Calu3 (cell line): ENCODE data around the gene GPR137B. TPM values are rescaled to one million over a fixed set of nuclear protein-coding genes. Genes with fewer than 3 reads are reported as not detected.

Experiments
- BruUV-seq: library from RNA; stranded (reverse); fragments of 400-500 nt; replicated peaks from 2 replicates; lab custom pipeline; 2021; lab: Mats Ljungman, UMichigan
- CTCF ChIA-PET: fragments of 300-600 bp; sonication (Branson Sonifier 250); formaldehyde crosslinking; loops from one replicate; lab custom pipeline; 2022; ENCODE audit warnings: antibody characterized with exemption; lab: Charles Lee
- DNase-seq: peaks from one replicate; pipeline ENCODE4 v3.0.0; 2022
- H3K27ac Mint-ChIP-seq: one replicate; pipeline ENCODE4 v1.8.0; 2022; ENCODE audit warnings: mixed read lengths; ENCODE audit not compliant: unreplicated experiment
- H3K27me3 Mint-ChIP-seq: one replicate; pipeline ENCODE4 v1.8.0; 2022; ENCODE audit warnings: mixed read lengths; ENCODE audit not compliant: unreplicated experiment
- H3K36me3 Mint-ChIP-seq: one replicate; pipeline ENCODE4 v1.8.0; 2022; ENCODE audit warnings: mild to moderate bottlenecking, moderate library complexity, mixed read lengths; ENCODE audit not compliant: insufficient read depth, unreplicated experiment
- H3K4me1 Mint-ChIP-seq: one replicate; pipeline ENCODE4 v1.8.0; 2022; ENCODE audit warnings: mild to moderate bottlenecking, low read depth, mixed read lengths; ENCODE audit not compliant: unreplicated experiment
- H3K4me3 Mint-ChIP-seq: one replicate; pipeline ENCODE4 v1.8.0; 2022; ENCODE audit warnings: mild to moderate bottlenecking, low read depth, moderate library complexity, mixed read lengths; ENCODE audit not compliant: unreplicated experiment
- H3K9me3 Mint-ChIP-seq: one replicate; pipeline ENCODE4 v1.8.0; 2022; ENCODE audit warnings: low read depth, mixed read lengths; ENCODE audit not compliant: unreplicated experiment
- intact Hi-C: fragments of 100-400 bp; cut with micrococcal nuclease; formaldehyde crosslinking; loops from one replicate; pipeline ENCODE4 v1.10.0; 2022; ENCODE audit not compliant: unreplicated experiment
- total RNA-seq: library from RNA; stranded (reverse); gene quantifications from 2 replicates; pipeline ENCODE4 v1.2.3, GENCODE V29; 2022
- TF ChIP-seq, protein P1 (sequence below): fragments of 200-600 bp; IDR thresholded peaks from one replicate; pipeline ENCODE4 v1.8.0; 2022; ENCODE audit warnings: antibody characterized with exemption; ENCODE audit not compliant: unreplicated experiment

Gene GPR137B
- total RNA-seq, 1 experiment from 2014 or later = 11.4 TPM

DNA sequence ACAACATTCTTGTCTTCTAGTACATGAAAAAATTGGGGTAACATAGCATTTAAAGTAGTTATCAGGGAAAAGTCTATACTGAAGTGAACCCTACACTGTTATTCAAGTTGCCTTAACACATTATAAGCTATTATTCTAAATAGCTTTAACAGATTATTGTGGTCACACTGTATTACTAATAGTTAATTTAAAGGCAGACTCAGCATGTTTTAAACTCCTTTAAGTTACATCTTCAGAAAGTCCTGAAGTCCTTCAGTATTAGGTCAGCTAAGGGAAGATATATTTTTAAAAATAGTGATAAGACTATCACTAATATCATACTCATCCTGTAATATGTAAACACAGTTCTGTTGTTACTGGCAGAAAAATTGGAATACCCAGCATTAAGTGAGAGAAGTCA is 67.4 kb downstream of the GPR137B start:
- TF ChIP-seq, protein P1, sequence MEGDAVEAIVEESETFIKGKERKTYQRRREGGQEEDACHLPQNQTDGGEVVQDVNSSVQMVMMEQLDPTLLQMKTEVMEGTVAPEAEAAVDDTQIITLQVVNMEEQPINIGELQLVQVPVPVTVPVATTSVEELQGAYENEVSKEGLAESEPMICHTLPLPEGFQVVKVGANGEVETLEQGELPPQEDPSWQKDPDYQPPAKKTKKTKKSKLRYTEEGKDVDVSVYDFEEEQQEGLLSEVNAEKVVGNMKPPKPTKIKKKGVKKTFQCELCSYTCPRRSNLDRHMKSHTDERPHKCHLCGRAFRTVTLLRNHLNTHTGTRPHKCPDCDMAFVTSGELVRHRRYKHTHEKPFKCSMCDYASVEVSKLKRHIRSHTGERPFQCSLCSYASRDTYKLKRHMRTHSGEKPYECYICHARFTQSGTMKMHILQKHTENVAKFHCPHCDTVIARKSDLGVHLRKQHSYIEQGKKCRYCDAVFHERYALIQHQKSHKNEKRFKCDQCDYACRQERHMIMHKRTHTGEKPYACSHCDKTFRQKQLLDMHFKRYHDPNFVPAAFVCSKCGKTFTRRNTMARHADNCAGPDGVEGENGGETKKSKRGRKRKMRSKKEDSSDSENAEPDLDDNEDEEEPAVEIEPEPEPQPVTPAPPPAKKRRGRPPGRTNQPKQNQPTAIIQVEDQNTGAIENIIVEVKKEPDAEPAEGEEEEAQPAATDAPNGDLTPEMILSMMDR = no peak
- H3K27me3 Mint-ChIP-seq = no peaks in the 10 kb centered on the region
- no peaks in the 10 kb centered on the region for H3K36me3 Mint-ChIP-seq
- no peak for DNase-seq
- no peak overlapping the region for H3K27ac Mint-ChIP-seq
- no peaks in the 10 kb centered on the region for H3K9me3 Mint-ChIP-seq
- intact Hi-C loops = no loop called here
- BruUV-seq = no TSS peak
- no peak overlapping the region for H3K4me3 Mint-ChIP-seq
- no peaks in the 10 kb centered on the region for H3K4me1 Mint-ChIP-seq
- CTCF ChIA-PET = no interaction called here

DNA sequence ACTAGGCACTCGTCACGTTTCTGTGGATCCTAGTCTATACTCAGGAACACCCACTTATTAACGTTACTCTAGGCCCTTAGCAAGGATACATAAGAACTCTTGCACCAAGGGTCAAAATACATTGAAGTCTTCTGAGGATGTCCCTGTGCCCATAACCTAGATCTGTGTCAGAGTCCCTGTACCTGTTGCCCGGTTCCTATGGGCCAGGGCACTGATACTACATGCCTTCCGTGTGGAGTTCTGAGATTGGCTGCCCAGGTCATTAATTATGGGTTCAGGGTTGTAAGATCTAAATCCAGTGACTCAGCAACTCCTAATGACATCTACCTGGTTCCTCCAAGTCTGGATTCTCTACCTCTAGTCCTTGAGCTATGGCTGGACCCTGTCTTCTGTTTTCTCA is 69.5 kb downstream of the GPR137B start:
- no peaks in the 10 kb centered on the region for H3K4me1 Mint-ChIP-seq
- CTCF ChIA-PET = no interaction called here
- intact Hi-C loops = no loop called here

DNA sequence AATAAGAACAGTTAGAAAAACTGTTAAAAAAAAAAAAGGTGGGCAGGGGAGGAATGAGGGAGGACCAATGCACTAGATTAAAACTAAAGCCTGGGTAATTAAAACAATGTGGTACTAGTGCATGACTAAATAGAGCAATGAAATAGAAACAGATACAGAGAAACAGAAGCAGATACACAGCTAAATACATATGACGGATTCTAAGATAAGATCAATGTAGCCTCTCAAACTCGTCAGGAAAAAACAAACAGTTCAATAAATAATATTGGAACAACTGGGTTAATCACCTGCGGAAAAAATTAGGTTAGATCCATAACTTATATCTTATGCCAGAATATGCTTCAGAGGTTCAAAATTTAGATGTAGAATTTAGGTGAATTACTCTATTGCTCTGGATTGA is 71.2 kb downstream of the GPR137B start:
- CTCF ChIA-PET = no interaction called here
- TF ChIP-seq, protein P1 = no peak
- Mint-ChIP-seq H3K27ac (no peak overlapping the region), H3K36me3 (no peaks in the 10 kb centered on the region), H3K4me3 (no peak overlapping the region), H3K4me1 (no peaks in the 10 kb centered on the region), H3K9me3 (no peaks in the 10 kb centered on the region), H3K27me3 (no peaks in the 10 kb centered on the region)
- no TSS peak for BruUV-seq
- no peak for DNase-seq
- intact Hi-C loops = no loop called here

More for the DNA sequence above, 69.5 kb downstream of the GPR137B start:
- no peak overlapping the region for H3K4me3 Mint-ChIP-seq
- no peak for DNase-seq
- H3K9me3 Mint-ChIP-seq = no peaks in the 10 kb centered on the region
- TF ChIP-seq, protein P1 = no peak
- BruUV-seq = no TSS peak
- H3K27ac Mint-ChIP-seq = no peak overlapping the region
- H3K36me3 Mint-ChIP-seq = no peaks in the 10 kb centered on the region
- H3K27me3 Mint-ChIP-seq = no peaks in the 10 kb centered on the region

- H3K9me3 Mint-ChIP-seq = no peaks in the 10 kb centered on the region
- TF ChIP-seq, protein P1 = no peak
- H3K27ac Mint-ChIP-seq = no peak overlapping the region
- DNase-seq = no peak
- no peaks in the 10 kb centered on the region for H3K27me3 Mint-ChIP-seq
- BruUV-seq = no TSS peak
- CTCF ChIA-PET = interaction anchor here (0.6 kb wide), 1 partner anchor 289 kb away, joined by 4 read pairs; no protein-coding TSS in a partner anchor
- H3K4me1 Mint-ChIP-seq = no peaks in the 10 kb centered on the region
- no peak overlapping the region for H3K4me3 Mint-ChIP-seq
- no peaks in the 10 kb centered on the region for H3K36me3 Mint-ChIP-seq
- intact Hi-C loops = no loop called here
Observed at GRCh38 chr1:236214761-236215160, 72.4 kb downstream of the GPR137B start.
